GM21367 (cell line): ENCODE results near the gene EPHB3.

Source experiments
- ATAC-seq: cut with Tn5 transposase; IDR thresholded peaks from one replicate; pipeline ENCODE4 v1.9.1; 2021; ENCODE audit not compliant: unreplicated experiment

Gene EPHB3

GRCh38 chr3:184543256-184543655 lies 18.3 kb upstream of the EPHB3 start:
- no peak for ATAC-seq

DNA sequence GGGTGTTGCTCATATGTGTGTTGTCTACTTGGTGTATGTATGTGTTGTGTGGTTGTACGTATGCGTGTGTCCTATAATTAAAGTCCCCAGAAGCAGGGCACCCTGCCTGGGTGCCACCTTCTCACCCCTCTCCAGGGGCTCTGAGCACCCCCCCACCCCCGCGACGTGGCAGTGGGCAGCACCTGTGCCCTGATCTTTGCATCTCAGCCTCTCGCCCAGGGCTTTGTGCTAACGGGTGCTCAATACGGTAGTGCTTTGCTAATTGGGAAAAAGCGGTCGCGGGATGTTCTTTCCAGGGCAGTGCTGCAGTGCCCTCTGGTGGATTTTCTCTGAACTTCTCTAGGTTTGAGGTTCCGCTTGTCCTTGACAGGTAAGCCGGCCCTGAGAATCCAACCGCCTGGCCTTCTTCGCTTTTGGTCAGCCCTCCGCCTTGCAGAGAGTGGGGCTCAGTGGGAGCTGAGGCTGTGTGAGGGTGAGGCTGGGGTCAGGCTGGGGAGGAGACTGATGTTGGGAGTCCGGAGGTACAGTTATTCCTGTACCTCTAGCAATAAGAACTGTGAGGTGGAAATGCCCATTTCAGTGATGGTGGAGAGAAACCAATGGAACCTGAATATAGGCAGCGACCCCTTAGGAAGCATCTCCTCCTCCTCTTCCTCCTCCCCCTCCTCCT lies 17.6 kb upstream of the EPHB3 start:
- ATAC-seq = peak; percentile 52

DNA sequence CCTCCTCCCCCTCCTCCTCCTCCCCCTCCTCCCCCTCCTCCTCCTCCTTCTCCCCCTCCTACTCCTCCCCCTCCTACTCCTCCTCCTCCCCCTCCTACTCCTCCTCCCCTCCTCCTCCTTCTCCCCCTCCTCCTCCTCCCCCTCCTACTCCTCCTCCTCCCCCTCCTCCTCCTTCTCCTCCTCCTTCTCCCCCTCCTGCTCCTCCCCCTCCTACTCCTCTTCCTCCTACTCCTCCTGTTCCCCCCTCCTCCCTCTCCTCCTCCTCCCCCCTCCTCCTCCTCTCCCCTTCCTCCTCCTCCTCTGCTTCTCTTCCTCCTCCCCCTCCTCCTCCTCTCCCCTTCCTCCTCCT lies 17.1 kb upstream of the EPHB3 start:
- no peak for ATAC-seq

GRCh38 chr3:184545769-184546168 lies 15.8 kb upstream of the EPHB3 start:
- ATAC-seq = no peak

- no peak for ATAC-seq
These were observed 15.3 kb upstream of the EPHB3 start for GRCh38 chr3:184546252-184546651.

DNA sequence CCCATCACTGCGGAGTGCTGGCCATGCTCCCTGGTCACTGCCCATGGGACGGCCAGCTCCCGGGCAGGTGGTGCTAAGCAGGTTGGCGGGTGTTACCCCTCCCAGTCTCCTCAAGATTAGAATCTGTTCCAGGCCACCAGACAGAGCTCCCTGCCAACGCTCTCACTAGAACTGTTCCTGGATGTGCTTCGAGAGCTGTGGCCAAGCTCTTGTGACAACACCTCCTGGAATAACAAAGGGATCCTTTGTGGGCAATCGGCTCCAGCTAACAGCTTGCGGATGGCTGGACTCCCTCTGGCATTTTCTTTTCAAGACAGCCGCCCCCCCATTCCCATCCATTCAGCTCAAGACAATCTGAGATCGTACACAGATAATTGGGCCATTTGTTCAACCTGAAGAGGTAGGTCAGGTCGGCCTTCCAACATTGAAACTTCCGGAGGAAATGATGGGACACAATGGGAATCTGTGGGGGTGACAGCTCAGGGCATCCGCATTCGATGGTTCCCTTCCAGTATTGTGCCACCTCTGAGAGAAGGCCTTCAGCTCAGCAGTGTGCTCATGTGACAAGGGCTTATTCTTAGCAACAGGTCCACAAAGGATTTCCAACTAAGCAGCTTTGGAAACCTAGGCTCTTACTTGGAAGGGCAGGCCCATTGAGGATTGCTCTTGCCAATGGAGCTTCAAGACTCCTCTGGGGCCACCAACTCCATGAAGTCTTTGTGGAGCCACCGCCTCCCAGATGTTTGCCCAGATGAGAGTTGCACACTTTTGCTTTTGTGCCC lies 11.6 kb upstream of the EPHB3 start:
- ATAC-seq = no peak

- no peak for ATAC-seq
These were observed 10.5 kb upstream of the EPHB3 start for GRCh38 chr3:184551103-184551502.

DNA sequence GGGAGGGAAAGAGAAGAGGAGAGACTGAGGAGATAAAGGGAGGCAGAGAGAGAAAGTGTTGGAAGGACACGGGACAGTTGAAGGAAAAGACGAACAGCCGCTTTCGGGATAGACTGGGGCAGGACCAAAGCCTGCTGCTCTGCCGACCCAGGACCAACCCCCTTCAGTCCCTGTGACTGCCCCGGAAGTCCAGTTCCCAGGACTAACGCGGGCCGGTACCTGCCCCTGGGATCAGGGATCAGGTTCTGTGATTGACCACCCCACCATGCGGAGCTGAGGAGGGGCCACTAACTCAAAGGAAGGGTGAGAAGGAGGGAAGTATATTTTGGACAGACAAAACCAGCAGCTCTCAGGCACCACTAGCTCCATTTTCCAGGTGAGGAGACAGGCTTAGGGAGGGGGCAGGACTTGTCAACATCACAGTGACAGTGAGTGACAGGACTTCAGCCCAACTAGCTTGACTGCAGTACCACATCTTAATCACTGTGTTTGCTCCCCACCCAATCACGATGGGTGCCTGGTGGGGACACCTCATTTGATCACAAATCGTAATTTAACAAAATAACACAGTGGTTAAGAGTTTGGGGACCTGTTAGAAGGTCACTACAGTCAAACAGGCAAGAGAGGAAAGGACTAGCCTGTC lies 9.8 kb upstream of the EPHB3 start:
- no peak for ATAC-seq

DNA sequence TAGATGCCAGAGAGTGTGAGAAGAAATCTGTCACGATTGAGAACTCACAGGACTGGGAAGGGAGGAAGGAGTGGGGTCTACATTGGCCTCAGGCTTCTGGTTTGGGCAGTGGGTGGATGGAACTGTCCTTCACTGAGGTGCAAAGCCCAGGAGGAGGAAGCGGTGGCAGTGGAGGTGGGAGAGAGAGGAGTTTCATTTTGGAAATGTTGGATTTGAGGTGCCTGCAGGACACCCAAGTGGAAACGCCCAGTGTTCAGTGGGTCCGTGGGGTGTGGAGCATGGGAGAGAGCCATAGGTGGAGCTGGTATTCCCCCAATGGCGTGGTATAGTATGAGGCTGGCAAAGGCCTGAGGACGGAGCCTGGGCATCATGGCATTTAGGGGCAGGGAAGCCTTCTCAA lies 9.3 kb upstream of the EPHB3 start:
- ATAC-seq = no peak

- no peak for ATAC-seq
These were observed 8.7 kb upstream of the EPHB3 start for GRCh38 chr3:184552863-184553262.

DNA sequence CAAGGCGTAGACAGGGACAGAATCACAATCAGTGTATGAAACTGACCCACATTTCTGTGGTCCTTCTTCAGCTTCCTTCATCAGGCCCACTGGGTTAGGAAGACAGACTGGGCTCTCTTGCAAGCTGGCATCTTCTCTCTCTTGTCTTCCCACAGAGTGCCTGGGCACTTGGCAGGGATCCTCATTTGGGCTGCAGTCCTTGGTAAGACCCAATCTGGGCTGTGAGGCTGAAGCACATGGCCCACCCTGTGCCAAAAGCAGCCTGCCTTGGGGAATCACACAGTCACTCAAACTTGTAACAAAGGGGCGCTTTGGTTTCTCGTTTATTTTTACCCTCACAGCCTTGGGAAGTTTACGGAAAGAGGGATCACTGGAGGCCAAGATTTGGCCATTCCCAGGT lies 8.2 kb upstream of the EPHB3 start:
- no peak for ATAC-seq

- no peak for ATAC-seq
These were observed 7.1 kb upstream of the EPHB3 start for GRCh38 chr3:184554461-184554860.

GRCh38 chr3:184556582-184557347 lies 4.8 kb upstream of the EPHB3 start:
- ATAC-seq = no peak

DNA sequence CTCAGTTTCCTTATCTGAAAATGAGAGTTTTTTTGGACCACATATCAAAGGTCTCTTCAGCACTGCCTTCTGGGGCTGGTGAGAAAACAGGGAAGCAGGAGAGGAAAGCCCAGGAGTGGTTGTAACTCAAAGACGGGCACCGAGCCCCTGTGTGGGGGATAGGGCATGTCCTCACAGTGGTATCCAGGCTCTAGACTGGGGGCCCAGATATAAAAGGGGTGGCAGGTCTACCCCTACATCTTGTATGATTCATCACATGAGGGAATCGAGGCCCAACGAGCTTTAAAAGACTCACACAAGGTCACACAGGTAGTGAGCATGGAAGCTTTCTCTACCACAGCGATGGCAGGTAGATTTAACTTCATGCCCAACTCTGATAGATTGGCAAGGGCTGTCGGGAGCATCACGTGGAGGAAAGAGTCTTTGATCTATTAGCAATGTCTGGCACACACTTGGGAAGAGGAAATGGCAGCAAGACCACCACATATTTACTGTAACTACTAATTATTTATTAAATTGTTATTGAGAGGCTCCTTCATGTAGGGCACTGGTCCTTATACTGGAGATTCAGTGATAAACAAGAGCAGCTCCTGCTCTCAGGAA lies 4.1 kb upstream of the EPHB3 start:
- ATAC-seq = no peak

- ATAC-seq = no peak
These were observed 2.9 kb upstream of the EPHB3 start for GRCh38 chr3:184558726-184559125.

- no peak for ATAC-seq
These were observed 2.2 kb upstream of the EPHB3 start for GRCh38 chr3:184559336-184559735.

DNA sequence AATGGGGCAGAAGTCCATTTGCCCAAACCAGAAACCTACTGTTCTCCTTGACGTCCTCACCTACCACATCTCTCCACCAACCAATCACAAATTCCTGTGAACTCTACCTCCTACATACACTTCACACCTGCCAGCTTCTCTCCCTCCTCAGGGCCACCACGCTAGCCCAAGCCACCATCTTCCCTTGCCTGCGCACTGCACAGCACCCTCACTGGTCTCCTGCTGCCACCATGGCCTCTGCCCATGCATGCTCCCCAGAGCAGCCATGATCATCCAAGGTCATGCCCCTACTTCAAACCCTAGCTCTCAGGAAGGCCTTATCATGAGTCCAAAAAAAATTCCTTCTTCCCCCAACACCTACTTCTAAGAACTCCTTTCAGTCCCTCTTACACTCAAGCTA lies 1.1 kb upstream of the EPHB3 start:
- no peak for ATAC-seq

GRCh38 chr3:184561913-184562877 lies 610 bp downstream of the EPHB3 start:
- ATAC-seq = no peak

DNA sequence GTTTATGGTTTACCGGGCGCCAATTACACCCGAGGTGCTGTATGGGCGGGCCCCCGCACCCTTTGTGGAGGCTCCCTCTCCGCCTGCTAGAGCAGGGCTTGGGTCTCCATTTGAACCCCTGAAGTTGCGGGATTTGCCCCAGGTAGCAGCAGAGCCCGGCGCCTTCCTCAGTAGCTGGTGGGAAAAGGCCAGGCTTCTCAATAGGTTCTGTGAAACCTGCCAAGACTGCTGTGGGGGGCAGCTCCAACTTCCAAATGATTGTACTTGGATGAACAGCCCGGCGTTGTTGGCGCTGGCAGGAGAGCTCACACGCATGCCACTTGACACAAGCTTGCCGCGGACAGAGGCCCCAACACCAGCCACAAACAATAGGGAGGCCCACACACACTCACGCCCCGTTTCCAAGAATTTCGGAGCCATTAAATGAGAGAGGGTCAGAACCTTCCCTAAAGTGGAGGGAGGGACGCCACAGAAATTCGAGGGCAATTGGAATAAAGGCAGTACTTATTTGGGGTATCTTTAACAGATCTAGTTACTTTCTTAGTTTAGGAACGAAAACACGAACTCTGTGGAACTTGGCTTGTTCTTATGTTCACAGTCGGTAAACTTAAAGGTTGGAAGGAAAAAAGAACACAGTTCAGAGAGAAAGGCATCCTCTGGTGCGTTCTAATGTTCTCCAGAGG lies 1.4 kb downstream of the EPHB3 start:
- ATAC-seq = no peak

GRCh38 chr3:184563561-184563925 lies 2.0 kb downstream of the EPHB3 start:
- ATAC-seq = no peak
